Sigmoid colon (tissue), 4 donors: ENCODE measurements around the gene FTCDNL1.

Source experiments
- EP300 ChIP-seq, 4 donors: sonication (generic); formaldehyde crosslinking; IDR thresholded peaks; one replicate each; pipeline ENCODE4 v1.6.1; 2017; ENCODE audit warnings: antibody characterized with exemption in 4 of 4
- POLR2A ChIP-seq, 2 donors: fragments of 450-650 bp; IDR thresholded peaks; one replicate each; pipeline ENCODE4 v1.6.1; 2016; ENCODE audit warnings: antibody characterized with exemption in 2 of 2, mild to moderate bottlenecking in 2 of 2, moderate library complexity in 2 of 2
- POLR2AphosphoS5 ChIP-seq, 4 donors: sonication (generic); formaldehyde crosslinking; IDR thresholded peaks; one replicate each; pipeline ENCODE4 v1.6.1; 2017; ENCODE audit warnings: antibody characterized with exemption in 4 of 4
- TF ChIP-seq, protein P1 (sequence below), 4 experiments: fragments of 450-650 bp in 3 of 4; fragments of 200-600 bp in 1 of 4; IDR thresholded peaks; one replicate each; pipeline ENCODE4 v1.5.1; 2016 to 2019; ENCODE audit warnings: antibody characterized with exemption in 4 of 4, mild to moderate bottlenecking in 3 of 4, moderate library complexity in 2 of 4

DNA sequence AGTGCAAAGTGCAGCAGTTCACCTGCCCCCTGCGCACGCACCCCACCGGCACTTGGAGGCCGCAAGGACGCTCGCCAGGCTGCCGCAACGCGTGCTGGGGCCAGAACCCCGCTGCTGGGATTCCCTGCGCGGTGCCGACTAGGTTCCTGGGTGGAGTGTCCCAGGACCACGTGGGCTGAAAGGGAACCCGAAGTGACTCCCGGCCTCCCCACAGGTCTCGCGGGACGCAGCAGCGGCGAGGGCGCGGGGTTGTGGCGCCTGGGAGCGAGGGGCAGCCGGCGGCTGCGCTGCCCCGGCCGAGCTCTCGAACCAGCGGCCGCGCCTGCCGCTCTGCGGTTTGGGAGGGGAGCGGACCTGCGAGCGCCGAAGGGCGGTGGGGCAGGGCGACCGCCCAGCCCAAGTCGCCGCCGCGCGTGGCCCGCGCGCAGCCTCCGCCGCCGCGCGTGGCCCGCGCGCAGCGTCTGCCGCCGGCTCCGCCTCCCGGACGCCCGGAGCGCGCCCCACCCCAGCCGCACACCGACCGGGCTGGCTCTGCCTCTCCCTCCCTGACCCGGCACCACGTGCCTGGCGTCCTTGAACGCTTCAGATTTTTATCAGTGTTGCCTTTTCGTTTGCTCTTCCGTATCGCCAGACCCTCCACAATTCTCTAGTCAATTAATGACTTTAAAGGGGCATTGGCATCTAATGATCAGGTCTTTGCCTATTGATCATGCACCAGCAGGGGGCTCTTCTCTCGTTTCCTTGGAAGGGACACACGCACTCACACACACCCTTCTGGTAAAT lies at the start of gene FTCDNL1:
- TF ChIP-seq, protein P1, sequence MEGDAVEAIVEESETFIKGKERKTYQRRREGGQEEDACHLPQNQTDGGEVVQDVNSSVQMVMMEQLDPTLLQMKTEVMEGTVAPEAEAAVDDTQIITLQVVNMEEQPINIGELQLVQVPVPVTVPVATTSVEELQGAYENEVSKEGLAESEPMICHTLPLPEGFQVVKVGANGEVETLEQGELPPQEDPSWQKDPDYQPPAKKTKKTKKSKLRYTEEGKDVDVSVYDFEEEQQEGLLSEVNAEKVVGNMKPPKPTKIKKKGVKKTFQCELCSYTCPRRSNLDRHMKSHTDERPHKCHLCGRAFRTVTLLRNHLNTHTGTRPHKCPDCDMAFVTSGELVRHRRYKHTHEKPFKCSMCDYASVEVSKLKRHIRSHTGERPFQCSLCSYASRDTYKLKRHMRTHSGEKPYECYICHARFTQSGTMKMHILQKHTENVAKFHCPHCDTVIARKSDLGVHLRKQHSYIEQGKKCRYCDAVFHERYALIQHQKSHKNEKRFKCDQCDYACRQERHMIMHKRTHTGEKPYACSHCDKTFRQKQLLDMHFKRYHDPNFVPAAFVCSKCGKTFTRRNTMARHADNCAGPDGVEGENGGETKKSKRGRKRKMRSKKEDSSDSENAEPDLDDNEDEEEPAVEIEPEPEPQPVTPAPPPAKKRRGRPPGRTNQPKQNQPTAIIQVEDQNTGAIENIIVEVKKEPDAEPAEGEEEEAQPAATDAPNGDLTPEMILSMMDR (IDR thresholded peaks at IDR 0.05), result peak in 3 of 4 experiments; percentile 22 to 41 (median 23)
- TF ChIP-seq POLR2A (IDR thresholded peaks at IDR 0.05) (no peak), EP300 (IDR thresholded peaks at IDR 0.05) (no peak), POLR2AphosphoS5 (IDR thresholded peaks at IDR 0.05) (peak in 2 of 4 donors; percentile 21 to 35)
